K562 (cell line): ENCODE data around the gene SIK3. TPM values are rescaled to one million over a fixed set of nuclear protein-coding genes. Genes with fewer than 3 reads are reported as not detected.

Experiments
- ATF7 ChIP-seq: fragments of 450-650 bp; IDR thresholded peaks from 2 replicates; pipeline ENCODE4 v1.7.1; 2014; ENCODE audit warnings: mild to moderate bottlenecking, moderate library complexity
- FOS ChIP-seq: IDR thresholded peaks from 3 replicates; pipeline ENCODE4 v1.6.1; 2011; ENCODE audit not compliant: insufficient read length; ENCODE audit errors: extremely low read depth
- FOSL1 ChIP-seq: fragments of 200-800 bp; sonication (Bioruptor generic); conservative IDR thresholded peaks from 2 replicates; pipeline ENCODE4 v1.6.1; 2016; ENCODE audit warnings: missing genetic modification characterization, missing compliant biosample characterization
- GATAD2B ChIP-seq: fragments of 450-650 bp; IDR thresholded peaks from 2 replicates; pipeline ENCODE4 v1.6.1; 2017; ENCODE audit warnings: mild to moderate bottlenecking, borderline replicate concordance
- JUN ChIP-seq, 2 experiments: sonication (generic) in 1 of 2; formaldehyde crosslinking in 1 of 2; IDR thresholded peaks; 2 replicates each; pipeline versions ENCODE4 v1.6.1 to v1.8.0; 2012 to 2022; ENCODE audit warnings: borderline replicate concordance in 2 of 2, mild to moderate bottlenecking in 2 of 2, improper control_type of control experiment in 1 of 2, low read depth in 1 of 2, low read length in 1 of 2, missing genetic modification reagents in 1 of 2
- NFE2 ChIP-seq: IDR thresholded peaks from 2 replicates; pipeline ENCODE4 v1.6.1; 2014; ENCODE audit warnings: antibody characterized with exemption, low read depth
- NFE2L1 ChIP-seq: fragments of 450-650 bp; IDR thresholded peaks from 2 replicates; pipeline ENCODE4 v1.6.1; 2016; ENCODE audit warnings: missing genetic modification characterization, low read depth, mild to moderate bottlenecking, missing compliant biosample characterization, moderate library complexity, borderline replicate concordance
- NFIC ChIP-seq: fragments of 450-650 bp; IDR thresholded peaks from 2 replicates; pipeline ENCODE4 v1.6.1; 2017; ENCODE audit warnings: mild to moderate bottlenecking, inconsistent platforms
- NONO ChIP-seq, 2 experiments: fragments of 200-400 bp in 1 of 2; fragments of 450-650 bp in 1 of 2; formaldehyde crosslinking in 1 of 2; IDR thresholded peaks; 2 replicates each; pipeline ENCODE4 v1.6.1; 2017; ENCODE audit warnings: low read depth in 2 of 2, mild to moderate bottlenecking in 2 of 2, moderate library complexity in 2 of 2, low read length in 1 of 2
- ZNF165 ChIP-seq: fragments of 250-450 bp; sonication (Bioruptor Pico); IDR thresholded peaks from 2 replicates; pipeline ENCODE4 v1.4.0; 2020; ENCODE audit warnings: borderline replicate concordance
- ZNF318 ChIP-seq, 2 experiments: fragments of 450-650 bp; IDR thresholded peaks; 2 replicates each; pipeline ENCODE4 v1.6.1; 2016; ENCODE audit warnings: mild to moderate bottlenecking in 2 of 2, borderline replicate concordance in 1 of 2, low read depth in 1 of 2, moderate library complexity in 1 of 2
- ZNF695 ChIP-seq: fragments of 450-650 bp; formaldehyde crosslinking; IDR thresholded peaks from 2 replicates; pipeline ENCODE4 v1.4.0; 2020; ENCODE audit warnings: mild to moderate bottlenecking, moderate library complexity
- polyA plus RNA-seq, 8 experiments: library from polyadenylated mRNA; depleted of rRNA in 4 of 8; stranded (reverse) in 5 of 8; unstranded in 3 of 8; fragments of >200 nt; fragmentation: Nextera tagmentation in 2 of 8; fragmentation: Illumina TruSeq in 1 of 8; extraction: Ambion mirVana in 2 of 8; extraction: Trizol in 1 of 8; gene quantifications; 2 replicates each; pipeline versions ENCODE4 v1.2.1 to v1.2.3, GENCODE V29; 2011 to 2014; ENCODE audit warnings: inconsistent platforms in 1 of 8, missing spikeins in 1 of 8
- total RNA-seq, 7 experiments: library from RNA; depleted of rRNA in 6 of 7; stranded (reverse); fragments of >200 nt in 6 of 7; fragmentation: Illumina TruSeq in 2 of 7; extraction: Trizol in 2 of 7; gene quantifications; 2 replicates each; pipeline versions ENCODE4 v1.2.1 to v1.2.3, GENCODE V29; 2011 to 2021; ENCODE audit warnings: low replicate concordance in 1 of 7
- TF ChIP-seq, protein P1 (sequence below): sonication (generic); formaldehyde crosslinking; IDR thresholded peaks from 2 replicates; pipeline ENCODE4 v1.8.0; 2022; ENCODE audit warnings: mild to moderate bottlenecking, missing genetic modification reagents

The SIK3 gene
- total and polyA plus RNA-seq, 9 of the 15 experiments (the other 6 are each of a cell fraction or from before 2014, with no cell fraction given) = 1.6 to 21.6 (median 8.0) TPM

DNA sequence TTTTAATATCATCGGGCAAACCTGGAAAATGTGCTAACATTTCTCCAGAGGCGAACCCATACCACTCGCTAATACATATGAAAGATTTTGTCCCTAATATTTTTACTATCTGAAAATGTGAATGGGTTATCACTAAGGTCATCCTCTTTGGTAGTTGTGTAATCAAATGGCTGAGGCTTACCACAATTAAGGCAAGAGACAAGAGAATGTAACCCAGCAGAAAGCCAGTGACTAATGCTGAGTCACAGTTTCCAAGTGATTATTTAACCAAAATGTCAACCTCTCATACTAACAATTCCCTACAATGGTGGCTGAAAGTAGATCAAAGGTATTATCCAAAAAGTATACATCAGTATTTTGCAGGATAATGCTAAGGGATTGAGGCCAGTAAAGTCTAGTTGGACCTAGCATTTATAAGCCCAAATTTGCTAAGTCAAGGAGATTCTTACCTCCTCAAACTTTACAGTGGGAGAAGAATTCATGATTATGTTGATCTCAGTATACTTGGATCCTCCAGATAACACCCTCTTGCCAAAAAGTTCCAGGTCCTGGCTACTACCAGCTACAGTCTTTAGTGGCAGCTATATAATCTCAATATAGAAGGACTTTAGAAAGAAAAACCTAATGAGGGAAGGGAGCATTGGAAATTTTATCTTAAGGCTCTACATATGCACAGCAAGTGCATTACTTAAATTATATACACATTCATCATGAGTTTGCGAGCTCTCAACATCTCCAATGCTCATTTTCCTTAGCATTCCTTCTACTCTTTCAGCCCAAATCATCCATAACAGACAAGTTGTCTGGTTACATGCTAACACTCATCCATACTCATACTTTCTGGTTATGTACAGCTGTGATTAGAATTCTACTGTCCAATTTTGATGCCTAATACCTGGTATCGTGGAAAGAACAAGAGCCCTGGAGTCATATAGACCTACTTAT is 25.4 kb downstream of the SIK3 start (continued):
- peak; percentile 57; the same call in 1 of the 2 replicates for TF ChIP-seq ATF7
- peak; percentile 91 for TF ChIP-seq NFE2L1
- peak; percentile 65 for TF ChIP-seq FOS
- TF ChIP-seq NFIC = 0 out of 2 replicates have a peak, but pooled peaks have one; percentile 26
- peak; percentile 100 for TF ChIP-seq FOSL1 (tag)
- TF ChIP-seq JUN (IDR thresholded peaks at IDR 0.05; ENCODE audit: borderline replicate concordance, low read depth, low read length) = peak; percentile 98
- no peak for TF ChIP-seq JUN (CRISPR knock-in tag; IDR thresholded peaks at IDR 0.05; ENCODE audit: borderline replicate concordance)
- TF ChIP-seq NFE2 = peak; percentile 91
- 0 out of 4 replicates have a peak, but pooled peaks of 1 of the 2 experiments have one; percentile 39 for TF ChIP-seq NONO (IDR thresholded peaks at IDR 0.05; ENCODE audit: low read depth in 2 of 2, low read length in 1 of 2)
- peak; percentile 93; the same call in 1 of the 2 replicates for TF ChIP-seq GATAD2B
- TF ChIP-seq ZNF165 (CRISPR knock-in tag) = no peak
- no peak for TF ChIP-seq ZNF695 (CRISPR knock-in tag)
- TF ChIP-seq ZNF318 (IDR thresholded peaks at IDR 0.05; ENCODE audit: borderline replicate concordance in 1 of 2, low read depth in 1 of 2) = peak; percentile 35 to 59; a peak in 1 of 4 replicates
- TF ChIP-seq, protein P1, sequence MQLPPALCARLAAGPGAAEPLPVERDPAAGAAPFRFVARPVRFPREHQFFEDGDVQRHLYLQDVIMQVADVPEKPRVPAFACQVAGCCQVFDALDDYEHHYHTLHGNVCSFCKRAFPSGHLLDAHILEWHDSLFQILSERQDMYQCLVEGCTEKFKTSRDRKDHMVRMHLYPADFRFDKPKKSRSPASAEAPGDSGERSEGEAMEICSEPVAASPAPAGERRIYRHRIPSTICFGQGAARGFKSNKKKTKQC = no peak
